B cell (primary cell): ENCODE data around the gene GPX3.

Experiments used
- EZH2 ChIP-seq: IDR thresholded peaks from 2 replicates; pipeline ENCODE4 v1.6.1; 2012; ENCODE audit warnings: borderline replicate concordance, low read depth, mild to moderate bottlenecking, moderate library complexity, low read length; ENCODE audit not compliant: insufficient read depth, poor library complexity, severe bottlenecking
- TF ChIP-seq, protein P1 (sequence below): fragments of 200-600 bp; IDR thresholded peaks from one replicate; pipeline ENCODE4 v1.8.0; 2022; ENCODE audit warnings: antibody characterized with exemption, mild to moderate bottlenecking

DNA sequence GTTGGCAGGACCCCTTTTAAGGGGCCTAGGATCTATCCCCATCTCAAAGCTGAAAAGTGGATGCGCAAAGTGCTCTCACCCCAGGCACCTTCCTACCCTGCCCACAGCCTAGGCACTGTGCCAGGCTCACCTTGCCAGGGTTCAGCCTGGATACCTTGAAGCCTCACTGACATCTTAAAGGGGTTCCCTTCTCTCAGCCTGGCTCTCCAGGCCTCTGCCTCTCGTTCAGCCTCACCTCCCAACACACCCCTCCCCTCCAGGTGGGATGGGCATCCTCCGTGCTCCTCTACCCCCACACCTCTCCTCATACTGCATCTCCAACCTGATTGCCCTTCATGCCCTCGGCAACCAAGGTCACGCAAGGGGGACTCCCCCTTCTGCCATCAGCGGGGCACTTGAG lies 34.9 kb downstream of the GPX3 start:
- no peak for TF ChIP-seq EZH2
- TF ChIP-seq, protein P1, sequence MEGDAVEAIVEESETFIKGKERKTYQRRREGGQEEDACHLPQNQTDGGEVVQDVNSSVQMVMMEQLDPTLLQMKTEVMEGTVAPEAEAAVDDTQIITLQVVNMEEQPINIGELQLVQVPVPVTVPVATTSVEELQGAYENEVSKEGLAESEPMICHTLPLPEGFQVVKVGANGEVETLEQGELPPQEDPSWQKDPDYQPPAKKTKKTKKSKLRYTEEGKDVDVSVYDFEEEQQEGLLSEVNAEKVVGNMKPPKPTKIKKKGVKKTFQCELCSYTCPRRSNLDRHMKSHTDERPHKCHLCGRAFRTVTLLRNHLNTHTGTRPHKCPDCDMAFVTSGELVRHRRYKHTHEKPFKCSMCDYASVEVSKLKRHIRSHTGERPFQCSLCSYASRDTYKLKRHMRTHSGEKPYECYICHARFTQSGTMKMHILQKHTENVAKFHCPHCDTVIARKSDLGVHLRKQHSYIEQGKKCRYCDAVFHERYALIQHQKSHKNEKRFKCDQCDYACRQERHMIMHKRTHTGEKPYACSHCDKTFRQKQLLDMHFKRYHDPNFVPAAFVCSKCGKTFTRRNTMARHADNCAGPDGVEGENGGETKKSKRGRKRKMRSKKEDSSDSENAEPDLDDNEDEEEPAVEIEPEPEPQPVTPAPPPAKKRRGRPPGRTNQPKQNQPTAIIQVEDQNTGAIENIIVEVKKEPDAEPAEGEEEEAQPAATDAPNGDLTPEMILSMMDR: no peak
